ENCODE data around the gene CCSAP.
"Not testable (repeated sequence)": the region's sequence is repeated elsewhere in the genome, so short reads cannot be mapped to it uniquely, and the experiment has no call there.

The CCSAP gene

DNA sequence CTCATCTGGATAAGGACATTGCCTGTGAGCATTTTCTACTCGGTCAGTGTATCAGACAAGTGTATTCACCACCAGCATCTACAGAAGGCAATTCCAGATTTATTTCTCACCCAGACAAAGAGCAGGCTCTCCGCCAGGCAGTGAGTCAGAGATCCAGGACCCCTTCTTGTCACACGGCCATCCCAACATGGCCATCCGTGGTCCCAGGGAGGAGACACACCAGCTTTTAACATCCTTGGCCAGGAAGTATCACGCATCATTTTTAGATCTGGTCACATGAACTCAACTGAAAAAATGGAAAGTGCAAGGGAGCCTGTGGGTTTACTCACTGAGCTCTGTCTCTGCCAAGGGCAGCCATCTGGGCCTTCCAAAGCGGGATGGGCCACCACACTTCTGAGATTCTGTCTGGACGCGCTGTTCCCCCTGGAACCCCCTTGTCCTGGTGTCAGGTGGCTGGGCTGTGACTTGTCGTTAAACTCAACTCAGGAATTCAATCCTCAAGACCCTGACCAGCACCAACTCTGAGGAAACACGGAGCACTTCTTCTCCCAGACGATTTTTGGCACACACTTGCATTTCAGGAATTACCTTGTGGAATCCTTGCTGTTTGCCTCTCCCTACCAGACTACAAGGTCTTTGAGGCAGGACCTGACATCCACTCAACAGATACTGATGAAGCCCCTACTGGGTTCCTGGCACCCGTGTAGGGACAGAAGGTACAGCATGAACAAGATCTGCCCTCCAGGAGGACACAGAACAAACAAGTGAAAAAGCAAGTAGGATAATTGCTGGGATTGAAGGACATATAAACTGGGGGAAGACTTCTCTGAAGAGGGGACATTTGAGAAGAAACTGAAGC is 21.6 kb upstream of the CCSAP start:
- DNase-seq = no peak

DNA sequence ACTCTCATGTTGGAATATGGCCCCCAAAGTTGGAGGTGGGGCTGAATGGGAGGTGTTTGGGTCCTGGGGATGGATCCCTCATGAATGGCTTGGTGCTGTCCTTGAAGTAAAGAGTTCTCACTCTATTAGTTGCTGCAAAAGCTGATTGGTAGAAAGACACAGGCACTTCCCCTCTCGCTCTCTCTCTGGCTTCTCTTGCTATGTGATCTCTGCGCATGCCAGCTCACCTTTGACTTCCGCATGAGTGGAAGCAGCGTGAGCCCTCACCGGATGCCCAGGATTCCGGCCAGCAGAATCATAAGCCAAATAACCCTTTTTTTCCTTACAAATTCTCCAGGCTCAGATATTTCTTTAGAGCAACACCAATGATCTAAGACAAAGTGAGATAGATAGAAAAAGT is 20.9 kb upstream of the CCSAP start:
- DNase-seq = no peak

DNA sequence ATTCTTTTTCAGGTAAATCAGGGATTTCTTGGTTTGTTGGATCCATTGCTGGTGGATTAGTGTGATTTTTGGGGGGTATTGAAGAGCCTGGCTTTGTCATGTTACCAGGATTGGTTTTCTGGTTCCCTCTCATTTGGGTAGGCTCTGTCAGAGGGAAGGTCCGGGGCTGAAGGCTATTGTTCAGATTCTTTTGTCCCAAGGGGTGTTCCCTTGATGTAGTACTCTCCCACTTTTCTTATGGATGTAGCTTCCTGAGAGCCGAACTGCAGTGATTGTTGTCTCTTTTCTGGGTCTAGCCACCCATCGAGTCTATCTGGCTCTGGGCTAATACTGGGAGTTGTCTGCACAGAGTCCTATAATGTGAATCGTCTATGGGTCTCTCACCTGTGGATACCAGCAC is 17.6 kb upstream of the CCSAP start:
- DNase-seq = no peak

DNA sequence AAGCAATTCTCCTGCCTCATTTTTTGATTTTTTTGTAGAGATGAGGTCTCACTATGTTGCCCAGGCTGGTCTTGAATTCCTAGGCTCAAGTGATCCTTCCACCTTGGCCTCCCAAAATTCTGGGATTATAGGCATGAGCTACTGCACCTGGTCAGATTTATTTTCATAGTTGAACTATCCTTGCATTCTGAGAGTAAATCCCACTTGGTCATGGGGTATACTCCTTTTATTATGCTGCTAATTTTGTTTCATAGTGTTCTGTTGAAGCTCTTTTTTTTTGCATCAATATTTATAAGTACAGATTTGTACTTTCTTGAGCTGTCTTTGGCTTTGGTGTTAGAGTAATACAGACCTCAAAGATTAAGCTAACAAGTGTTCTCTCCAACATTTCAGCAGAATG is 12.8 kb upstream of the CCSAP start:
- no peak for DNase-seq

DNA sequence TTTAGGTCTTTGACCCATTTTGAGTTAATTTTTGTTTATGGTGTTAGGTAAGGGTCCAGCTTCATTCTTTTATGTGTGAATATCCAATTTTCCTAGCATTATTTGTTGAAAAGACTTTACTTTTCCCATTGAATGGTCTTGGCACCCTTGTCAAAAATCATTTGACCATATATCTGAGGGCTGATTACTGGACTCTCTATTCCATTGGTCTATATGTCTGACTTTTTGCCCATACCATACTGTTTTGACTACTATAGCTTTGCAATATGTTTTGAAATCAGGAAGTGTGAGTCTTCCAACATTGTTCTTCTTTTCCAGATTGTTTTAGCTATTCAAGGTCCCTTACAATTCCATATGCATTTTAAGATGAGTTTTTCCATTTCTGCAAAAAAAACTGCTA is 11.4 kb upstream of the CCSAP start:
- DNase-seq = no peak

DNA sequence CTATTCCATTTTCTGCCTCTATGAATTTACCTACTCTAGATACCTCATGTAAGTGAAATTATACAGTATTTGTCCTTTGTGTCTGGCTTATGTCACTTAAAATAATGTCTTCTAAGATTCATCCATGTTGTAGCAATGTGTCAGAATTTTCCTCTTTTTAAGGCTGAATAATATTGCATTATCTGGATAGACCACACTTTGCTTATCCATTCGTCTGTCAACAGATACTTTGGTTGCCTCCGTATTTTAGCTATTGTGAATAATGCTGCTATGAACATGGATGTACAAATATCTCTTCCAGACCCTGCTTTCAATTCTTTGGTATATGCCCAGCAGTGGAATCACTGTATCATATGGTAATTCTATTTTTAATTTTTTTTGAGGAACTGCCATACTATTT is 10.1 kb upstream of the CCSAP start:
- no peak for DNase-seq

DNA sequence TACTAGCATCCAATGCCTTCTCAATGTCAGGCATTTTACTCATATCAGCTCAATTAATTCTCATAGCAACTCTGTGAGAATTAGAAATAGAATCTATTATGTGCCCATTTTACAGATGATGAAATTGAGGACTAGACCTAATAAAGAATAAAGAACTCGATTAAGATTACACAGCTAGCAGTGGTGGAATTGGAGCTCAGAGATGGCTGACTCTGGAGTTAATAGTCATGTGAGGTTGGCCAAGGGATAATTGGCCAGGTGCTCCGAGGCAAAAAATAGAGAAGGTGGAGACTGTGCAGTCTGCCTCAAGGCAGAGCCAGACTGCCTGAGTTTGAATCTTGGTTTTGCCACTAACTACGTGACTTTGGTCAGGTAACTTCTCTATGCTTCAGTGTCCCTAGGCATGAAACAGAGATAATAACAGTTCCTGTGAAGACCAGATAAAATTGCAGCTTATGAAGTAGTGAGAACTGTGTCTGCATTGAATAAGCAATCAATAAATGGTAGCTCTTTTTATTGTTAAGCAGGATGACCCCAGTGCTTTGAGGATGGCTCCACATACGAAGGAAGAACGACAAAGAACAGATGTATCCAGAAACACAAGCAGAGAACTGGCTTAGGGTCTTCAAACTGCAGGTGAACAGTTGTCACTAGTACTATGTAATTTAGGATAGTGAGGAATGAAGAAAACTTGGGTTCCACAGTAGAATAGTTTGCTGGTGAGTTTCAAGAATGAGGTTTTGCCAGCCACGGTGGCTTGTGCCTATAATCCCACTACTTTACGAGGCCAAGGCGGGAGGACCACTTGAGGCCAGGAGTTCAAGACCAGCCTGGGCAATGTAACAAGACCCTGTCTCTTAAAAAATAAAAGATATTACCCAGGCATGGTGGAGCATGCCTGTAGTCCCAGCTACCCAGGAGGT is 6.9 kb upstream of the CCSAP start:
- no peak for DNase-seq

DNA sequence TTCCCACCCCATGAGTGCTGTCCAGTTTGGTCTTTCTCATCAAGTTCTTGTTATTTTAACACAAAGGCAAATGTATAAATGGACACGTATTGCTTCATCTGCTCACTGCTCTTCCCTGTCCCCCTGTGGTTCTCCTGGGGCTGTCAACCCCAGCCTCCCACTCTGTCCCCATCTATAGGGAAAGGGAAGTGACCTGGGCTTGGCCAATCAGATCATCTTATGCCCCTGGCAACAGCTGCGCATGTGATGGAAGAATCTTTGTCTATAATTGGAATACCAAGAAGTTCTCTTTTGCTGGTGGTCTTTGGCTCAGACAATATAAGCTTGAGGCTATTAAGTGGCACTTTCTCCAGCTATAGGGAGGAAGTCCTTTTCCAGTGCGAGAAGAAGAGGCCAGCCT is 4.7 kb upstream of the CCSAP start:
- DNase-seq = no peak

DNA sequence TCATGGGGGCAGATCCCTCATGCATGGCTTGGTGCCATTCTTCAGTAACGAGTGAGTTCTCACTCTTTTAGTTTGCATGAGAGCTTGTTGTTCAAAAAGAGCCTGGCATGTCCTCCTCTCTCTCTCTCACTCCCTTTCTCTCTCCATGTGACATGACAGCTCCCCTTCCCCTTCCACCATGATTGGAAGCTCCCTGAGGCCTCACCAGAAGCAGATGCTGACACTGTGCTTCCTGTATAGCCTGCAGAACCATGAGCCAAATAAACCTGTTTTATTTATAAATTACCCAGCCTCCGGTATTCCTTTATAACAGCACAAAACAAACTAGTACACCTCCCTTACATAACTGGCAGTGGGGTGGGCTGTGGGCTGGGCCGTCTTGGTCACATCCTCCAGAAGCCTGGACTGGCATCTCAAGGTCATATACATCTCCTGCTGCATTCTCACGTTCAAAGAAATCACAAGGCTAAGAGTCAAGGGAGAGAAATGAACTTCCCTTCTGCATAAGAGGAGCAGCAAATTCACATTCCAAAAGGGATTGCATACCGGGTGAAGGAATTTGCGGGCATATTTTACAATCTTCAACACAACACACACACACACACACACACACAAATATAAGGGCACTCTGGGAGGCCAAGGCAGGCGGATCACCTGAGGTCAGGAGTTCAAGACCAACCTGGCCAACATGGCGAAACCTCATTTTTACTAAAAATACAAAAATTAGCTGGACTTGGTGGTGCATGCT is 2.3 kb upstream of the CCSAP start:
- DNase-seq = no peak

DNA sequence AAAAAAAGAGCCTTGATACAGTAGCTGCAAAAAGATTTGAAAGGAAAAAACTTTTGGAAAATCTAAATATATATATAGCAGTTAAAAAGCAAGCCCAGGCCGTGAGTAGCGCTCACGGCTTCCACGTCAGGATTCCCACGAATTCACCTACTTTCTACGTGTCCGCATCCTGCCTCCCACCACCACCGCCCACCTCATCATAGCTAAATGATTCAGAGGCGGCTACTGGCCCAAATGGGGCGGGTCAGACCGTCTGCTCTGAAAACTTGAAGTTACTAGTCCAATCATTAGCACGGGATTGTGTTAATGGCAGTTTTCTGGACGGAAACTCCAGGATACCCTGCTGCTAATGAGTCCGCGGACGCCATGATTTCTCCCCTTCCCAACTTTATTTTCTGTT is 1.3 kb upstream of the CCSAP start:
- DNase-seq = no peak

DNA sequence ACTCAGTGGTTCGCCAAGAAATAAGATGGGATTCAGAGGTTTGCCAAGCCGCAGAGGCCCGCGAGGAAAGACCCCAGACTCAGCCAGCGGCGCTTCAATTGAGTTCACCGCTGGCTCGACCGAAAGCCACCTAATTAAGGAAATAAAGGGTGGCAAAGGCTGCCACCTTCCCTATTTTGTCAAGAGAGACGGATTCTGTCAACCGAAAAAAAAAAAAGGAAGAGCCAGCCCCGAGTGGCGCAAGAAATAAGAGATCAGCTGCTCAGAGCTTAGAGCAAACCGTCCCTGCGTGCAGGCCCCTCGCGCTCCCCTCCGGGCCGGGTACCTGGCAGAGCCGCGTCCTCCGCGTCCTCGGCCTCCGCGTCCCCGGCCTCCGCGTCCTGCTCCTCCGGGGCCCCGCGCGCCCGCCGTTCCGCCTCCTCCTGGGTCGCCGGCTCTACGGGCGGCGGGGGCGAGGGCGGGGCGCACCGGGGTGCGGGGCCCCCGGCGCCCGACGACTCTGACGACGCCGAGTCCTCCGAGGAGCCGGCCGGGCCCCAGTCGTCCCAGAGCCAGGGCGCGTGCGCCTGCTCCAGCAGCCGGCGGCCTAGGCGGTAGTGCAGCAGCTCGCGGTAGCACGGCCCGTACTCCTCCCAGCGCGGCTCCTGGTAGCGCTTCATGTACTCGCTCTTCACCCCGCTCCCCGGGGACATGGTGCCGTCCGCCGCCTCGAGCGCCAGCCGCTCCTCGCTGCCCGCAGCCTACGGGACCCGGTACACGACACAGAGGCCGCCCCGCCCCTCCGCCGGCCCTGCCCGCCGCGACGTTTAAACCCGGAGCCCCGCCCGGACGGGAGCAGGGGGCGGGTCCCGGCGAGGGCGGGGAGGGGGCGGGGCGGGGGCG is 832 bp downstream of the CCSAP start:
- DNase-seq = peak; percentile 78

DNA sequence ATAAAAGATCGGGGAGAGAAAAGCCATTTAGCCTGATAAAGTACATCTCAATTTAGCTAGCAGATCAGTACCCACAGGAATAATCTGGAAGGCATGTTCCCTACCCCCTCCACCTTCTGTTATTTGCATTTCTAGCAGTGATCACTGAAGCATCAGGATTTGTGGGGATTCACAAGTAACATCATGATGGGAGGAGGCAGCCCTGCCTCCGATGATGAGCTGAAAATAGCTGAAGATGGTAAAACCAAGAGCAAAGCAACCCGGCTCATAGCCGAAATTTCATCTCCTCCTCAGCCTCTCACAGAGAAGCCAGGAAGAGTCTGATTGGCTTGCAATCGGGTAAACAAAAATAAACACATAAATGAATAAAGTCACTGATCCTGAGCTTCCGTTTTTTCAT is 2.4 kb downstream of the CCSAP start:
- DNase-seq = no peak

DNA sequence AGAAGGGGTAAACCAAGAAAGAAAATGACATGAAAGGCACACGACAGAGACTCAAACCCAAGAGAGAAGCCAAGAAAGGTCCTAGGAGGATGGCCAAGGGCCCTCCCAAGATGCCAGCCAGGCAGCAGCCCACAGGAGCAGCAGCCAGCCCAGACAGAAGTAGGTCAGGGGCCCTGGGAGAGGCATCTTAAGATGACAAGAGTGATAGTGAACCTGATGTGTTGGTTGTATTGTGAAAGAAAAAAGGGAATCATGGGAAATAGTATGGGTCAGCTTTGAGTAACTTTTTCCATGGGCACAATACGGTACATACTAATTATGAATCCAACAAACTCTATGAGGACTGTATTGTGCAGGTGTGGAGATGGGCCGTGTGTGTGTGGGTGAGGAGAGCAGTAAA is 3.3 kb downstream of the CCSAP start:
- no peak for DNase-seq

DNA sequence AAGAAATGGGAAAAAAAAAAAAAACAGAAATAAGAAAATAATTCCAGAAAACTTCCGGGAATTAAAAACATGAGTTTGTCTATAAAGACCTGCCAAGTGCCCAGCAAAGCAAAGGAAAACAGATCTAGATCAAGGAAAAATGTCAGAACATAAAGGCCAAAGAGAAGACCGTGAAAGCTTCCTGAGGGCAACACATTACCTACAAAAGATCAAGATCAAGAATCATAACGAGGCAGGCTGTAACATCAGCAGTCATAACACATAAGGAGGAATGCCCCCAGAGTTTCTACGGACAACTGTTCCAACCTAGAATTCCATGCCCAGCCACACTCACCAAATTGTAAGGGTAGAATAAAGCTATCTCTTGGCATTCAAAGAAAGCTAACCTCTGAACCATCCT is 3.8 kb downstream of the CCSAP start:
- DNase-seq = no peak

DNA sequence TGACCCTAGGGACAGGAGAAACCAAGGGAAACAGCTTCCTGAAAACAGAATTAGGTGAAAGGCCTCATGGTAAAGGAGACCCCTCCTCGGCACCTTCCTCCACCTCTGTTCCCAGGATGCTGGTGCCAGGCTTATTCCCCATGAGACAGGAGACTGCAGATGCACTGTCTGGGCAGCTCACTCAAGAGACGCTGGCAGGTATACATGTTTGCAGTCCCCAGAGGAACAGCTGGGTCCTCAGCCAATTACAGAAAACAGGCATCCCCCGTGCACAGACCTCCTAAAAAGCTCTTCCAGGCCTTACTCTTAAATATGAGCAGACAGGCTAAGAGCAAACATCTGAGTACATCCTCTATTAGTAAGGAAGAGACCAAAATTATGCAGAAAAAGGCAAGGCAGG is 6.5 kb downstream of the CCSAP start:
- no peak for DNase-seq

DNA sequence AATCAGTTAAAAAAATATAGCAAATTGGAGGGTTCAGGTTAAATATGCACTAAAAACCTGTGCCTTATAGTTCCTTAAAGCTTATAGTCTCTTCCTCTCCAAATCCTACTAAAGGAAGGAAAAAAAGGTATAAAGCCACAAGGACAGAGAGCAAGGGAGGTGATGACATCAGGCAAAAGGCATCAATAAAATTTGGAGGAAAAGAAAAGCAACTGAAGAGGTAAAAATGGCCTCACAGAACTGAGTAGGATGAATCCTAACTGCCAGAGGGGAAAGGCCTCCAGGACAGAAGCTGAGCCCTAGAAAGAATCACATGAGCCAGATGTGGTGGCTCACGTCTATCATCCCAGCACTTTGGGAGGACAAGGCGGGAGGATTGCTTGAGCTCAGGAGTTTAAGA is 8.1 kb downstream of the CCSAP start:
- no peak for DNase-seq

DNA sequence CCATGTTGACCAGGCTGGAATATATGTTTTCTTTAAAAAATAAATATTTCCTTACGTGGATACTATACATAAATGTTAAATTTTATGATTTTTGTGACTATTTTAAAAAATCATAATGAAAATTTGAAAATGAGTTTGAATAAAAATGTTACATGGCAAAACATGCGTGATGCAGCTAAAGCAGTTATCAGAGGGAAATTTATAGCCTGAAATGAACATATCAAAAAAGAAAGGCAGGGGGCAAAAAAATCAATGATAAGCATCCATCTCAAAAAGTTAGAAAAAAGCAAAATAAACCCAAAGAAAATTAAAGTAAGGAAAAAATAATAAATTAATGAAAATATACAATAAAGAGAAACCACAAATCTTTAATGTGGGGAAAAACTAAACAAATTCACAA is 8.6 kb downstream of the CCSAP start:
- no peak for DNase-seq

DNA sequence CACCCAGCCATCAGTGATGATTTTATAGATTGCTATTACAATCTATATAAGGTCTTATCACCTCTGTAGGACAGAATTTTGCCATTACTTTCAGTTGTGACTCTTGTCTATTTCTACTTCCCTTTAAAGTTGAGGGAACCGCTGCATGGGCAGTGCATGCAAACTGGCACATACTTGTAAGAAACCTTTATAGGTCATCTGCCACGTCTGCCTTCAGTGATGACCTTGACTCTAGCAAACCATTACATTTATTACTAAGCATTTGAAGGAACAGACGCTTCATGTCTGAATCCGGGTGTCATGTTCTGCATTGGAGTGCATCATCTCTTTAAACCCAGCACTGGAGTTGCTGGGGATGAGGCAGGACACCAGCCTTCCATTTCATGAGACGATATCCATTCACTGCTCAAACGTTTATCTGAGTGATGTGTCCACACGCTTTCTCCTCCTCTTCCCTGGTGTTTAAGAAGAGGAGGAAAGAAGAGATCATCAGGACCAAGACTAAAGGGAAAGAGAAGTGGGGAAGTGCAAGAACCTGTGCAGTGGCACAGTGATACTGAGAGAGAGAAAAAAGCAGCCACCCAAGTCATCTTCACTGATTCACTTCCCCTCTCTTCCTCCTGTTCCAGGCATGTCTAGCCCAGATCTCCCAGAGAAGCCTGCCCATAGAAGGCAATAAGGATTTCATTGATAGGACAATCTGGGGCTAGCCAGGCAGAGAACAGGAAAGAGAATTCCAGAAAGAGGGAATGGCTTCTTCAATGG is 14.1 kb downstream of the CCSAP start:
- DNase-seq = no peak

DNA sequence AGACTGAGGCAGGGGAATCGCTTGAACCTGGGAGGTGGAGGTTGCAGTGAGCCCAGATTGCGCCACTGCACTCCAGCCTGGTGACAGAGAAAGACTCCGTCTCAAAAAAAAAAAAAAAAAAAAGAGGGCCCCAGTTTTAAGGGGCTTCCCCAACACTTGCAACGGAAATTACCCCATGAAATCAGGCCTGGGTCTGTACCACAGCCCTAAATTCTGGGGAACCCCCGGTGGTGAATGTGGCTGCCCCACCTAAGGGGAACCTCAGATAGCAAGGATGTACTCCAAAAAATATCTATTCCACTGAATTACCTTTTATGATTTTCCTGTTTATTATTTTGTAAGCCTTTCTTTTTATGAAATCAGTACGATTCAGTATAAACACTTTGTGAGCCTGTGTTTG is 15.1 kb downstream of the CCSAP start:
- DNase-seq = not testable (repeated sequence)

DNA sequence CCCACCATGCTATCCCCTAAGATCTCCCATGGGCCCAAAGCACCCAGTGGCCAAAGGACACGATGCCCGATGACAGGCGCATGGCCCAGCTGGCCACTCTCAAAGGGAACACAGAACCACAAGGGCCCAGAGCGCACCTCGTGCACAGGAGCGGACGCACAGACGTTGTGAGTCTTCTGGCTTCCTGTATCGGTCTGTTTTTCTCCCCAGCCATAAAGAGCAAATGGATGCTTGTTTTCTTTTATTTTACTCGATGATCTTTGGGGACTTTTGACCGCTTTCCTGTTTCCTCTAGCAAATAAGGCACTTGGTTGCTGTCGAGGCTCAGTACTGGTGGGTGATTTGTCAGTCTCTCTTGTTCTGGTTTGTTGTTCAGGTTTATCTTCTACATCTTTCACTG is 16.2 kb downstream of the CCSAP start:
- DNase-seq = no peak

DNA sequence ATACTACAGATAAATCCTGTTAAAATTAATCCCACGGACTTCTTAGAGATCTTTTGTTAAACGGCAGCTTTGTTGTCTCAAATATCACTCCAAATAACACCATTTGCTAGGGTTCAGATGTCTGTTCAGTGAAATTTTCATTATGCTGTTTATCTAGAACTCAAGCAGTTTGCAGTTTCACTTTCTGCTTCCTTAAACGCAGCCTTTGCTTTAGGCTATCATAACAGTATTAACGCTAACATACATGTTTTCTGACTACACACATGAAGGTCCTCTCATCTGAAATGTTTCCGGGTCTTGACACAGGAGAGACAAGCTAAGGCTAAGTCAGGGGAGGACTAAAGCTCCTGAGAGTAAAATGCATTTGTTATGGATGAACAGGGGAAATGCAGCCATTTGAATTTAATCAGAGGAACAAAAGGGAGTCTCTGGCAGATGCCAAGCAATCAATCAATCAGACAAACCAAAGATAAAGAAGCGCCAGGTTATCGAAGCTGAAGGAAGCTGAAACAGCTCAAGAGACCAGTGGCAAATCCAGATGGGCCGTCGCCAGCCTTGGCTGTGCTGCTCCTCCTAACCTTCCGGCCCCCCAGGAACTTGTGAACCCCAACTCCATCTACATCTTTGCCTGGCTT is 16.9 kb downstream of the CCSAP start:
- DNase-seq = no peak

All from activated effector memory CD4-positive, alpha-beta T cell treated with Interleukin-2 at 50 U/mL for 16 hours (primary cell).